Ascending aorta (tissue), 2 donors: ENCODE measurements around the gene SALL2. TPM values are rescaled to one million over a fixed set of nuclear protein-coding genes. Genes with fewer than 3 reads are reported as not detected.

Experiments used
- DNase-seq, 2 donors: peaks; one replicate each; pipeline ENCODE4 v3.0.0-alpha.2; 2019; ENCODE audit warnings: low spot score in 2 of 2
- H3K27ac ChIP-seq, 2 donors: fragments of 200-600 bp; sonication (generic); one replicate each; pipeline ENCODE4 v1.5.1; 2016 to 2017; ENCODE audit warnings: mild to moderate bottlenecking in 1 of 2
- H3K27me3 ChIP-seq: fragments of 200-600 bp; sonication (generic); one replicate; pipeline ENCODE4 v1.5.1; 2017
- H3K36me3 ChIP-seq, 2 donors: fragments of 200-600 bp; sonication (generic); one replicate each; pipeline ENCODE4 v1.5.1; 2016
- H3K4me1 ChIP-seq, 2 donors: fragments of 200-600 bp; sonication (generic); one replicate each; pipeline ENCODE4 v1.5.1; 2016 to 2017; ENCODE audit warnings: mild to moderate bottlenecking in 1 of 2
- H3K4me3 ChIP-seq, 2 donors: fragments of 200-600 bp; sonication (generic); one replicate each; pipeline ENCODE4 v1.5.1; 2016 to 2017; ENCODE audit warnings: mild to moderate bottlenecking in 1 of 2
- H3K9me3 ChIP-seq, 2 donors: fragments of 200-600 bp; sonication (generic); one replicate each; pipeline ENCODE4 v1.5.1; 2016
- CTCF ChIP-seq, 3 experiments: fragments of 200-600 bp in 2 of 3; fragments of 450-650 bp in 1 of 3; sonication (generic) in 2 of 3; IDR thresholded peaks; one replicate each; pipeline ENCODE4 v1.5.1; 2016 to 2019; ENCODE audit warnings: antibody characterized with exemption in 3 of 3, mild to moderate bottlenecking in 1 of 3, moderate library complexity in 1 of 3
- intact Hi-C: fragments of 100-400 bp; cut with DNase I; formaldehyde crosslinking; loops from one replicate; pipeline ENCODE4 v1.15.1; 2023
- total RNA-seq: library from RNA; depleted of rRNA; stranded (reverse); fragments of >200 nt; gene quantifications from one replicate; pipeline ENCODE4 v1.1.0, GENCODE V29; 2016

Gene SALL2
- total RNA-seq, result 18.0 TPM

GRCh38 chr14:21525962-21526671, at the start of gene SALL2:
Gene SALL2, minus strand, starts transcription at chr14:21526346. Its CDS starts 219 bp downstream, at chr14:21526127.
- Histone ChIP-seq H3K4me3 (peak within 1 kb of the TSS; percentile 59 to 88), H3K27me3 (no peaks in the 10 kb centered on the region), H3K9me3 (no peaks in the 10 kb centered on the region), H3K27ac (peak within 1 kb of the TSS; percentile 51 to 67), H3K36me3 (peaks cover 0 to 3% of the 10 kb centered on the region in 2 donors), H3K4me1 (peaks cover 4 to 6% of the 10 kb centered on the region in 2 donors)
- intact Hi-C loops, result loop anchor here (1.0 kb wide), 2 partner anchors 15 to 49 kb away; partner anchors contain the start of genes METTL3 and TOX4
- TF ChIP-seq CTCF (IDR thresholded peaks at IDR 0.05), result no peak
- DNase-seq, result peak in 1 of 2 donors; percentile 86

GRCh38 chr14:21575661-21576060, 49.5 kb upstream of the SALL2 start:
- intact Hi-C loops, result no loop called here
- Histone ChIP-seq H3K27me3 (no peaks in the 10 kb centered on the region), H3K36me3 (no peaks in the 10 kb centered on the region), H3K9me3 (peaks cover 0 to 8% of the 10 kb centered on the region in 2 donors), H3K4me1 (no peaks in the 10 kb centered on the region), H3K4me3 (no peak overlapping the region), H3K27ac (no peak overlapping the region)
- DNase-seq, result no peak
- no peak for TF ChIP-seq CTCF (IDR thresholded peaks at IDR 0.05)

- H3K27me3 ChIP-seq, result no peaks in the 10 kb centered on the region
- TF ChIP-seq CTCF (IDR thresholded peaks at IDR 0.05), result no peak
- no peak overlapping the region for H3K27ac ChIP-seq
- H3K4me3 ChIP-seq, result no peak overlapping the region
- no peak for DNase-seq
- no peaks in the 10 kb centered on the region for H3K4me1 ChIP-seq
- H3K9me3 ChIP-seq, result peaks cover 0 to 8% of the 10 kb centered on the region in 2 donors
- intact Hi-C loops, result no loop called here
- H3K36me3 ChIP-seq, result no peaks in the 10 kb centered on the region
Observed at GRCh38 chr14:21572604-21573003, 46.5 kb upstream of the SALL2 start.

- Histone ChIP-seq H3K4me3 (no peak overlapping the region), H3K27me3 (no peaks in the 10 kb centered on the region), H3K9me3 (no peaks in the 10 kb centered on the region), H3K36me3 (no peaks in the 10 kb centered on the region), H3K27ac (no peak overlapping the region), H3K4me1 (peaks cover 0 to 3% of the 10 kb centered on the region in 2 donors)
- intact Hi-C loops, result loop anchor here (5.0 kb wide), 2 partner anchors 46 to 101 kb away; partner anchors contain the start of genes CHD8 and METTL3
- no peak for TF ChIP-seq CTCF (IDR thresholded peaks at IDR 0.05)
- DNase-seq, result no peak
Observed at GRCh38 chr14:21558703-21559170, 32.6 kb upstream of the SALL2 start.

- Histone ChIP-seq H3K4me3 (peak overlapping the region; percentile 48 to 57), H3K36me3 (no peaks in the 10 kb centered on the region), H3K9me3 (no peaks in the 10 kb centered on the region), H3K4me1 (peaks cover 0 to 3% of the 10 kb centered on the region in 2 donors), H3K27me3 (no peaks in the 10 kb centered on the region), H3K27ac (peak overlapping the region; percentile 34 to 41)
- peak in 1 of 2 donors; percentile 90 for DNase-seq
- peak; percentile 61 to 67 (median 64) for TF ChIP-seq CTCF (IDR thresholded peaks at IDR 0.05)
- intact Hi-C loops, result loop anchor here (1.0 to 5.0 kb wide), 5 partner anchors 45 to 120 kb away; partner anchors contain the start of genes CHD8, METTL3 and TOX4
Observed at GRCh38 chr14:21557084-21557901, 31.1 kb upstream of the SALL2 start.
